IMR-90 (cell line): ENCODE data around the gene TMC4. TPM values are rescaled to one million over a fixed set of nuclear protein-coding genes. Genes with fewer than 3 reads are reported as not detected.

Experiments used
- CEBPB ChIP-seq: IDR thresholded peaks from 2 replicates; pipeline ENCODE4 v1.6.1; 2012; ENCODE audit warnings: low read depth, low read length, improper control_type of control experiment
- CHD1 ChIP-seq: IDR thresholded peaks from 2 replicates; pipeline ENCODE4 v1.6.1; 2012; ENCODE audit warnings: low read depth, low read length, improper control_type of control experiment
- MAFK ChIP-seq: IDR thresholded peaks from 2 replicates; pipeline ENCODE4 v1.6.1; 2012; ENCODE audit warnings: low read depth, low read length, improper control_type of control experiment
- RCOR1 ChIP-seq: IDR thresholded peaks from 2 replicates; pipeline ENCODE4 v1.6.1; 2012; ENCODE audit warnings: mild to moderate bottlenecking, low read length, improper control_type of control experiment; ENCODE audit not compliant: insufficient replicate concordance
- SMC3 ChIP-seq: fragments of 150-350 bp; IDR thresholded peaks from 2 replicates; pipeline ENCODE4 v1.6.1; 2016; ENCODE audit warnings: low read depth, mild to moderate bottlenecking, antibody characterized with exemption, low read length, moderate library complexity
- USF2 ChIP-seq: fragments of 150-350 bp; IDR thresholded peaks from 2 replicates; pipeline ENCODE4 v1.6.1; 2017; ENCODE audit warnings: mild to moderate bottlenecking, antibody characterized with exemption, low read length, low read depth
- polyA plus RNA-seq, 3 experiments: library from polyadenylated mRNA; depleted of rRNA; stranded (reverse); fragments of >200 nt; gene quantifications; 2 replicates each; pipeline ENCODE4 v1.2.3, GENCODE V29; 2012; ENCODE audit warnings: low replicate concordance in 1 of 3
- total RNA-seq: library from RNA; depleted of rRNA; stranded (reverse); fragments of >200 nt; gene quantifications from 2 replicates; pipeline ENCODE4 v1.2.3, GENCODE V29; 2012

The TMC4 gene
- total and polyA plus RNA-seq, 2 of the 4 experiments (the other 2 are of a cell fraction): 0.72 to 1.1 TPM

- TF ChIP-seq SMC3: no peak
- no peak for TF ChIP-seq USF2
- TF ChIP-seq MAFK: no peak
- no peak for TF ChIP-seq CHD1
- no peak for TF ChIP-seq CEBPB
- no peak for TF ChIP-seq RCOR1
These were observed 35.1 kb downstream of the TMC4 start, which contains the start of gene CNOT3 (continued) for GRCh38 chr19:54137699-54138488.
